H1 (cell line): ENCODE data around the gene DAZL. TPM values are rescaled to one million over a fixed set of nuclear protein-coding genes. Genes with fewer than 3 reads are reported as not detected.

Source experiments
- polyA plus RNA-seq, 7 experiments: library from polyadenylated mRNA; depleted of rRNA in 3 of 7; stranded (reverse) in 5 of 7; unstranded in 2 of 7; fragments of >200 nt in 5 of 7; fragments of 200-250 nt in 2 of 7; gene quantifications; 1 replicate in 5 of 7; 2 replicates in 1 of 7; 4 replicates in 1 of 7; pipeline versions ENCODE4 v1.2.1 to v1.2.3, GENCODE V29; 2011 to 2013; ENCODE audit warnings: missing spikeins in 2 of 7, mixed read lengths in 2 of 7
- total RNA-seq: library from RNA; stranded (reverse); fragmentation: NEBNext Ultra II Directional; extraction: Animal tissue kit (Norgen Biotek cat#: 25700); gene quantifications from 2 replicates; pipeline ENCODE4 v1.2.1, GENCODE V29; 2021
- TF ChIP-seq, protein P1 (sequence below): fragments of 300-600 bp; sonication (generic); IDR thresholded peaks from 2 replicates; pipeline ENCODE4 v1.7.1; 2012; ENCODE audit warnings: low read length, moderate library complexity, mild to moderate bottlenecking, inconsistent platforms; ENCODE audit not compliant: insufficient replicate concordance

Gene DAZL
- total and polyA plus RNA-seq, 2 of the 8 experiments (the other 6 are each of a cell fraction or from before 2014, with no cell fraction given) = 3.4 to 5.9 TPM

DNA sequence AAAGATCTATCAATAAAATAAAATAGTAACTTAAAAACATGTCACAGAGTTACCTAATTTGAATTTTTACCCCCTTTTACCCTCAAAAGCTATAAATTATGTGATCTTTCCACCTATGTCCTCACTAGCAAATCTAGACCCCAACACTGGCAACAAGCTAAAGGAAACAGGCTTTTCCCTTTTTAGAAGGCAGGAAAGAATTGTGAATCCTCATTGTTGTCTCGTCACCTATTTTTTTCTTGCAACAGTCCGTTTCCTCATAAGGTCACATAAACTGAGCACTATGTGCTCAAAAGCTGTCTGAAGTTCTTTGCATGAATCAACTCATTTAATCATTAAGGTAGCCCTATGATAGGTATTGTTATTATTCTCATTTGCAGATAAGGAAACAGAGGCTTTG, 34.6 kb upstream of the DAZL start (continued):
- TF ChIP-seq, protein P1, sequence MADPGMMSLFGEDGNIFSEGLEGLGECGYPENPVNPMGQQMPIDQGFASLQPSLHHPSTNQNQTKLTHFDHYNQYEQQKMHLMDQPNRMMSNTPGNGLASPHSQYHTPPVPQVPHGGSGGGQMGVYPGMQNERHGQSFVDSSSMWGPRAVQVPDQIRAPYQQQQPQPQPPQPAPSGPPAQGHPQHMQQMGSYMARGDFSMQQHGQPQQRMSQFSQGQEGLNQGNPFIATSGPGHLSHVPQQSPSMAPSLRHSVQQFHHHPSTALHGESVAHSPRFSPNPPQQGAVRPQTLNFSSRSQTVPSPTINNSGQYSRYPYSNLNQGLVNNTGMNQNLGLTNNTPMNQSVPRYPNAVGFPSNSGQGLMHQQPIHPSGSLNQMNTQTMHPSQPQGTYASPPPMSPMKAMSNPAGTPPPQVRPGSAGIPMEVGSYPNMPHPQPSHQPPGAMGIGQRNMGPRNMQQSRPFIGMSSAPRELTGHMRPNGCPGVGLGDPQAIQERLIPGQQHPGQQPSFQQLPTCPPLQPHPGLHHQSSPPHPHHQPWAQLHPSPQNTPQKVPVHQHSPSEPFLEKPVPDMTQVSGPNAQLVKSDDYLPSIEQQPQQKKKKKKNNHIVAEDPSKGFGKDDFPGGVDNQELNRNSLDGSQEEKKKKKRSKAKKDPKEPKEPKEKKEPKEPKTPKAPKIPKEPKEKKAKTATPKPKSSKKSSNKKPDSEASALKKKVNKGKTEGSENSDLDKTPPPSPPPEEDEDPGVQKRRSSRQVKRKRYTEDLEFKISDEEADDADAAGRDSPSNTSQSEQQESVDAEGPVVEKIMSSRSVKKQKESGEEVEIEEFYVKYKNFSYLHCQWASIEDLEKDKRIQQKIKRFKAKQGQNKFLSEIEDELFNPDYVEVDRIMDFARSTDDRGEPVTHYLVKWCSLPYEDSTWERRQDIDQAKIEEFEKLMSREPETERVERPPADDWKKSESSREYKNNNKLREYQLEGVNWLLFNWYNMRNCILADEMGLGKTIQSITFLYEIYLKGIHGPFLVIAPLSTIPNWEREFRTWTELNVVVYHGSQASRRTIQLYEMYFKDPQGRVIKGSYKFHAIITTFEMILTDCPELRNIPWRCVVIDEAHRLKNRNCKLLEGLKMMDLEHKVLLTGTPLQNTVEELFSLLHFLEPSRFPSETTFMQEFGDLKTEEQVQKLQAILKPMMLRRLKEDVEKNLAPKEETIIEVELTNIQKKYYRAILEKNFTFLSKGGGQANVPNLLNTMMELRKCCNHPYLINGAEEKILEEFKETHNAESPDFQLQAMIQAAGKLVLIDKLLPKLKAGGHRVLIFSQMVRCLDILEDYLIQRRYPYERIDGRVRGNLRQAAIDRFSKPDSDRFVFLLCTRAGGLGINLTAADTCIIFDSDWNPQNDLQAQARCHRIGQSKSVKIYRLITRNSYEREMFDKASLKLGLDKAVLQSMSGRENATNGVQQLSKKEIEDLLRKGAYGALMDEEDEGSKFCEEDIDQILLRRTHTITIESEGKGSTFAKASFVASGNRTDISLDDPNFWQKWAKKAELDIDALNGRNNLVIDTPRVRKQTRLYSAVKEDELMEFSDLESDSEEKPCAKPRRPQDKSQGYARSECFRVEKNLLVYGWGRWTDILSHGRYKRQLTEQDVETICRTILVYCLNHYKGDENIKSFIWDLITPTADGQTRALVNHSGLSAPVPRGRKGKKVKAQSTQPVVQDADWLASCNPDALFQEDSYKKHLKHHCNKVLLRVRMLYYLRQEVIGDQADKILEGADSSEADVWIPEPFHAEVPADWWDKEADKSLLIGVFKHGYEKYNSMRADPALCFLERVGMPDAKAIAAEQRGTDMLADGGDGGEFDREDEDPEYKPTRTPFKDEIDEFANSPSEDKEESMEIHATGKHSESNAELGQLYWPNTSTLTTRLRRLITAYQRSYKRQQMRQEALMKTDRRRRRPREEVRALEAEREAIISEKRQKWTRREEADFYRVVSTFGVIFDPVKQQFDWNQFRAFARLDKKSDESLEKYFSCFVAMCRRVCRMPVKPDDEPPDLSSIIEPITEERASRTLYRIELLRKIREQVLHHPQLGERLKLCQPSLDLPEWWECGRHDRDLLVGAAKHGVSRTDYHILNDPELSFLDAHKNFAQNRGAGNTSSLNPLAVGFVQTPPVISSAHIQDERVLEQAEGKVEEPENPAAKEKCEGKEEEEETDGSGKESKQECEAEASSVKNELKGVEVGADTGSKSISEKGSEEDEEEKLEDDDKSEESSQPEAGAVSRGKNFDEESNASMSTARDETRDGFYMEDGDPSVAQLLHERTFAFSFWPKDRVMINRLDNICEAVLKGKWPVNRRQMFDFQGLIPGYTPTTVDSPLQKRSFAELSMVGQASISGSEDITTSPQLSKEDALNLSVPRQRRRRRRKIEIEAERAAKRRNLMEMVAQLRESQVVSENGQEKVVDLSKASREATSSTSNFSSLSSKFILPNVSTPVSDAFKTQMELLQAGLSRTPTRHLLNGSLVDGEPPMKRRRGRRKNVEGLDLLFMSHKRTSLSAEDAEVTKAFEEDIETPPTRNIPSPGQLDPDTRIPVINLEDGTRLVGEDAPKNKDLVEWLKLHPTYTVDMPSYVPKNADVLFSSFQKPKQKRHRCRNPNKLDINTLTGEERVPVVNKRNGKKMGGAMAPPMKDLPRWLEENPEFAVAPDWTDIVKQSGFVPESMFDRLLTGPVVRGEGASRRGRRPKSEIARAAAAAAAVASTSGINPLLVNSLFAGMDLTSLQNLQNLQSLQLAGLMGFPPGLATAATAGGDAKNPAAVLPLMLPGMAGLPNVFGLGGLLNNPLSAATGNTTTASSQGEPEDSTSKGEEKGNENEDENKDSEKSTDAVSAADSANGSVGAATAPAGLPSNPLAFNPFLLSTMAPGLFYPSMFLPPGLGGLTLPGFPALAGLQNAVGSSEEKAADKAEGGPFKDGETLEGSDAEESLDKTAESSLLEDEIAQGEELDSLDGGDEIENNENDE = no peak
